Right cardiac atrium (tissue), 5 donors: ENCODE data around the gene S100A13. TPM values are rescaled to one million over a fixed set of nuclear protein-coding genes. Genes with fewer than 3 reads are reported as not detected.

ENCODE experiments used
- ATAC-seq, 2 donors: fragments of 200-7000 bp; cut with Tn5 transposase; one replicate each; pipeline versions ENCODE4 v1.8.0 to v1.9.1; 2020; ENCODE audit warnings: moderate library complexity in 2 of 2, mild to moderate bottlenecking in 1 of 2
- DNase-seq, 3 donors: peaks; one replicate each; pipeline ENCODE4 v3.0.0-alpha.2; 2020
- H3K27ac ChIP-seq: one replicate; pipeline ENCODE4 v1.5.1; 2013; ENCODE audit warnings: mild to moderate bottlenecking, low read length, control low read depth, moderate library complexity
- H3K27me3 ChIP-seq: one replicate; pipeline ENCODE4 v1.6.1; 2013; ENCODE audit not compliant: control insufficient read depth, insufficient read depth
- H3K4me1 ChIP-seq: one replicate; pipeline ENCODE4 v1.6.1; 2013; ENCODE audit warnings: low read length; ENCODE audit not compliant: control insufficient read depth, insufficient read depth
- H3K4me3 ChIP-seq: one replicate; pipeline ENCODE4 v1.5.1; 2013; ENCODE audit warnings: low read length, control low read depth
- H3K9me3 ChIP-seq: one replicate; pipeline ENCODE4 v1.6.1; 2013; ENCODE audit warnings: low read length; ENCODE audit not compliant: control insufficient read depth
- WGBS: extraction: QIAGEN DNeasy Blood & Tissue Kit; methylation state at CpG from one replicate; pipeline ENCODE4 v1.1.7; 2013; 5-methylcytosine and 5-hydroxymethylcytosine counted together
- intact Hi-C, 4 donors: fragments of 100-400 bp; cut with DNase I; formaldehyde crosslinking; loops; one replicate each; pipeline versions ENCODE4 v1.11.0 to v1.14.0; 2022 to 2023
- polyA plus RNA-seq: library from polyadenylated mRNA; stranded (reverse); fragments of 200-250 nt; gene quantifications from one replicate; pipeline ENCODE4 v1.2.3, GENCODE V29; 2013
- total RNA-seq, 4 donors: library from RNA; stranded (reverse); fragmentation: NEBNext Ultra II Directional; extraction: Animal tissue kit (Norgen Biotek cat#: 25700); gene quantifications; one replicate each; pipeline ENCODE4 v1.2.1, GENCODE V29; 2021
- donor health status: healthy with polysubstance abuse.
- donor health status: DM: no; HTN: yes; CAD: no.
- donor health status: DM: no; HTN: no; CAD: no.
- donor health status: DM: no; HTN: yes; CAD: no; lungs with severe emphysema.
- donor health status: DM: yes; HTN: yes; CAD: no.

S100A13 gene
- total and polyA plus RNA-seq, 5 donors = 183 to 295 (median 226) TPM

- Histone ChIP-seq H3K27ac (peak overlapping the region; percentile 92), H3K4me1 (peaks cover 20% of the 10 kb centered on the region), H3K27me3 (no peaks in the 10 kb centered on the region), H3K4me3 (peak overlapping the region; percentile 40), H3K9me3 (no peaks in the 10 kb centered on the region)
- WGBS = 44% methylated on average over 3 of the region's 3 CpGs
- DNase-seq (peak in 1 of 3 donors; percentile 32), ATAC-seq (no peak)
- intact Hi-C loops = loop anchor here in 2 of 4 donors (10.0 kb wide), 1 partner anchor 52 kb away; no protein-coding TSS in a partner anchor
Observed at GRCh38 chr1:153626477-153626903, 815 bp downstream of the S100A13 start.

- DNase-seq (peak in 1 of 3 donors; percentile 22), ATAC-seq (no peak)
- H3K4me1 ChIP-seq = peaks cover 20% of the 10 kb centered on the region
- WGBS = 82% methylated on average over 10 of the region's 10 CpGs
- no peak overlapping the region for H3K4me3 ChIP-seq
- intact Hi-C loops = loop anchor here in 2 of 4 donors (10.0 kb wide), 1 partner anchor 50 kb away; no protein-coding TSS in a partner anchor
- H3K27ac ChIP-seq = no peak overlapping the region
- no peaks in the 10 kb centered on the region for H3K27me3 ChIP-seq
- no peaks in the 10 kb centered on the region for H3K9me3 ChIP-seq
Observed at GRCh38 chr1:153624965-153625611, 2.2 kb downstream of the S100A13 start.

GRCh38 chr1:153623101-153623500 lies 4.2 kb downstream of the S100A13 start:
- intact Hi-C loops = loop anchor here in 2 of 4 donors (10.0 kb wide), 1 partner anchor 48 kb away; no protein-coding TSS in a partner anchor
- Histone ChIP-seq H3K4me3 (no peak overlapping the region), H3K4me1 (peaks cover 15% of the 10 kb centered on the region), H3K9me3 (no peaks in the 10 kb centered on the region), H3K27me3 (no peaks in the 10 kb centered on the region), H3K27ac (no peak overlapping the region)
- ATAC-seq (no peak), DNase-seq (peak in 1 of 3 donors; percentile 40)
- WGBS = 64% methylated on average over 7 of the region's 7 CpGs

DNA sequence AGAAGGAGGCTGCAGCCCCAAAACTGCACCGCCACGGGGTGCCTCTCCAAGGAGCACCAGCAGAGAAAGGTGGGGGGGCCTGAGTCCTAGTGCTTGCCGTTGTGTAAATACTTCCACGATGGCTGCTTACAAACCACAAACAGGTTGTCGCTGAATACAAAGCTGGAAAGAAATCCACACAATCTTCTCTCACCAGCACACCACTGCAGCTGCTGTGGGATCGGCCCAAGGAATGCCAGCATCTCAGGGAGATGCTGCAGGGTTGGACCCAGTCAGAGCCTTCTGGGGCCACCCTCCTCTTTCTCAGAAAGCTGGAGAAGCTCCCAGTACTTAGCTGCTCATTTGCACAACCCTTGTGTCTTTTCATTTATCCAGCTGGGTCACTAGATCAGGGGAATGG lies 8.1 kb downstream of the S100A13 start:
- H3K27ac ChIP-seq = no peak overlapping the region
- no peak overlapping the region for H3K4me3 ChIP-seq
- DNase-seq = no peak
- no peaks in the 10 kb centered on the region for H3K27me3 ChIP-seq
- 98% methylated on average over 6 of the region's 6 CpGs for WGBS
- no peaks in the 10 kb centered on the region for H3K9me3 ChIP-seq
- ATAC-seq = no peak
- peaks cover 13% of the 10 kb centered on the region for H3K4me1 ChIP-seq
- intact Hi-C loops = no loop called here

DNA sequence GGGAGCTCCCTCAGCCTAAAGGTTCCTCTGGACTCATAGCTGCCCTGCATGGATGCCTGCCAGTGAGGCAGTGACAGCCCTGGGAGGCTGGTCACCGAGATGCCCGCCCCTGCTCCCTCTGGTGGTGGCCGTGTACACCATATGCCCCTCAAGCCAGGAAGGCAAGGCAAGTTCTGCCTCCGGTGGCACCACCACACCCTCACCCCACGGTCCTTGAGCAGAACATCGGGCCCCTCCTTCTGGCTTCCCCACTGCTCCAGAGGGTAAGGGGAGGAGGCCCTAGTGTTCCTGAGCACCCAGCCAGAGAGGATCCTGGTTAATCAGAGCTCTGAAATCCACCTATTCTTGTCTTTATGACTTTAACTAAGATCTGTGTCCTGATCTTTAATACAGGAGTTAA lies 9.6 kb downstream of the S100A13 start:
- Histone ChIP-seq H3K27ac (no peak overlapping the region), H3K4me3 (no peak overlapping the region), H3K27me3 (no peaks in the 10 kb centered on the region), H3K9me3 (no peaks in the 10 kb centered on the region), H3K4me1 (peaks cover 11% of the 10 kb centered on the region)
- peak in 1 of 2 donors; percentile 66 for ATAC-seq
- intact Hi-C loops = no loop called here
- 49% methylated on average over 6 of the region's 6 CpGs for WGBS
- peak in 2 of 3 donors; percentile 88 to 92 for DNase-seq

- peaks cover 11% of the 10 kb centered on the region for H3K4me1 ChIP-seq
- no peaks in the 10 kb centered on the region for H3K27me3 ChIP-seq
- DNase-seq (peak in 1 of 3 donors; percentile 62), ATAC-seq (peak; percentile 10 to 20)
- whole genome bisulfite sequencing = 68% methylated on average over 5 of the region's 5 CpGs
- H3K9me3 ChIP-seq = no peaks in the 10 kb centered on the region
- intact Hi-C loops = no loop called here
- H3K27ac ChIP-seq = peak overlapping the region; percentile 55
- no peak overlapping the region for H3K4me3 ChIP-seq
Observed at GRCh38 chr1:153616917-153617311, 10.4 kb downstream of the S100A13 start.

- Histone ChIP-seq H3K27ac (peak within 1 kb of the TSS; percentile 55), H3K4me1 (peaks cover 11% of the 10 kb centered on the region), H3K9me3 (no peaks in the 10 kb centered on the region), H3K4me3 (no peak within 1 kb of the TSS), H3K27me3 (no peaks in the 10 kb centered on the region)
- peak; percentile 38 to 47 for ATAC-seq
- intact Hi-C loops = no loop called here
- WGBS = 57% methylated on average over 10 of the region's 10 CpGs
- DNase-seq = peak; percentile 54 to 80 (median 79)
Observed at GRCh38 chr1:153616144-153616916, 11.0 kb downstream of the S100A13 start, which contains the start of gene S100A14. S100A14 (minus strand) TSS chr1:153616325; CDS start chr1:153615858, 467 bp downstream.

- no peaks in the 10 kb centered on the region for H3K27me3 ChIP-seq
- DNase-seq = no peak
- no peak overlapping the region for H3K4me3 ChIP-seq
- H3K9me3 ChIP-seq = no peaks in the 10 kb centered on the region
- H3K4me1 ChIP-seq = peaks cover 14% of the 10 kb centered on the region
- intact Hi-C loops = no loop called here
- H3K27ac ChIP-seq = no peak overlapping the region
- no peak for ATAC-seq
- 97% methylated on average over 2 of the region's 2 CpGs for WGBS
Observed at GRCh38 chr1:153615406-153615805, 11.9 kb downstream of the S100A13 start.

GRCh38 chr1:153614906-153615305 lies 12.4 kb downstream of the S100A13 start:
- Histone ChIP-seq H3K4me3 (no peak overlapping the region), H3K4me1 (peaks cover 19% of the 10 kb centered on the region), H3K27me3 (no peaks in the 10 kb centered on the region), H3K27ac (no peak overlapping the region), H3K9me3 (no peaks in the 10 kb centered on the region)
- intact Hi-C loops = loop anchor here in 1 of 4 donors (5.0 kb wide), 1 partner anchor 43 kb away; no protein-coding TSS in a partner anchor
- ATAC-seq (no peak), DNase-seq (no peak)
- 93% methylated on average over 7 of the region's 7 CpGs for WGBS

- intact Hi-C loops = loop anchor here in 1 of 4 donors (5.0 kb wide), 1 partner anchor 42 kb away; no protein-coding TSS in a partner anchor
Observed at GRCh38 chr1:153614189-153614900, 13.0 kb downstream of the S100A13 start.

More at GRCh38 chr1:153614189-153614900, 13.0 kb downstream of the S100A13 start:
- H3K4me3 ChIP-seq = no peak overlapping the region
- 70% methylated on average over 2 of the region's 2 CpGs for WGBS
- ATAC-seq (no peak), DNase-seq (no peak)
- peaks cover 20% of the 10 kb centered on the region for H3K4me1 ChIP-seq
- H3K9me3 ChIP-seq = no peaks in the 10 kb centered on the region
- H3K27ac ChIP-seq = no peak overlapping the region
- H3K27me3 ChIP-seq = no peaks in the 10 kb centered on the region
